RPMI7951 (cell line): Measurements from ENCODE around the gene NCBP3. TPM values are rescaled to one million over a fixed set of nuclear protein-coding genes. Genes with fewer than 3 reads are reported as not detected.

ENCODE experiments used
- DNase-seq: peaks from one replicate; pipeline ENCODE4 v3.0.0-alpha.2; 2012; ENCODE audit warnings: low read depth
- total RNA-seq: library from RNA; depleted of rRNA; stranded (reverse); fragments of >200 nt; shearing (Covaris generic); gene quantifications from 2 replicates; pipeline ENCODE4 v1.2.3, GENCODE V29; 2014; rRNA removed

NCBP3 gene, protein sequence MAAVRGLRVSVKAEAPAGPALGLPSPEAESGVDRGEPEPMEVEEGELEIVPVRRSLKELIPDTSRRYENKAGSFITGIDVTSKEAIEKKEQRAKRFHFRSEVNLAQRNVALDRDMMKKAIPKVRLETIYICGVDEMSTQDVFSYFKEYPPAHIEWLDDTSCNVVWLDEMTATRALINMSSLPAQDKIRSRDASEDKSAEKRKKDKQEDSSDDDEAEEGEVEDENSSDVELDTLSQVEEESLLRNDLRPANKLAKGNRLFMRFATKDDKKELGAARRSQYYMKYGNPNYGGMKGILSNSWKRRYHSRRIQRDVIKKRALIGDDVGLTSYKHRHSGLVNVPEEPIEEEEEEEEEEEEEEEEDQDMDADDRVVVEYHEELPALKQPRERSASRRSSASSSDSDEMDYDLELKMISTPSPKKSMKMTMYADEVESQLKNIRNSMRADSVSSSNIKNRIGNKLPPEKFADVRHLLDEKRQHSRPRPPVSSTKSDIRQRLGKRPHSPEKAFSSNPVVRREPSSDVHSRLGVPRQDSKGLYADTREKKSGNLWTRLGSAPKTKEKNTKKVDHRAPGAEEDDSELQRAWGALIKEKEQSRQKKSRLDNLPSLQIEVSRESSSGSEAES
- 7.9 and 9.7 TPM in 2 replicates for total RNA-seq

DNA sequence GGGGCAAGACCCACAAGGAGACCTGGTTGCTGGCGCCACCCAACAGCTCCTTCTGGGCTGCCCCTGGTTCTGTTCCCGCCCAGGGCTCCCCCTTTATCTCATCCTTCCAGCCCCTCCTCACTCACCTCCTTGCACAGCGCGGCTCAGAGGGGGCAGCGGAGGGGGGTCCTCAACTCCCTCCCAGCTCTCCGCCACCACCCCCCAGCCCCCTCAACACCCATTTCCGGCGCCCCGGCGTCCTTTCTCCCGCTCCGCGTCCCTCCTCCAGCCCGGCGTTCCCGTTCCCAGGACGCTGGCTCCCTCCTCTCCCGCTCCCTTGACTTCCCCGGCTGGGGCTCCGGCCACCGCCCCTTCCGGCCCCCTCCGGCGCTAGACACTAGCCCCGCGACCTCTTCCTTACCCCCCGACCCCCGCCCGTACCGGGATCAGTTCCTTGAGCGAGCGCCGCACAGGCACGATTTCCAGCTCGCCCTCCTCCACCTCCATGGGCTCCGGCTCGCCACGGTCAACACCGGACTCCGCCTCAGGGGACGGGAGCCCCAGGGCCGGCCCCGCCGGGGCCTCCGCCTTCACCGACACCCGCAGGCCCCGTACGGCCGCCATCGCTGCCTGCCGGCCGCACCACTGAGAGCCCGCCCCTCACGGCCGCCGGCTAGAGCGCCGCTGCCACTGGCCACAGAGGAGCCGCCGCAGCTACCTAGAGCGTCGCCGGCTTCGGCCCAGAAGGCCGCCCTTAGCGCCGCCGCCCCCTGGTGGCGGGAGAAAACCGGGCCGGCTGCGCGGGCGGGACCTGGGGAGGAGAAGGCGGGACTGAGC is at the start of gene NCBP3:
Gene NCBP3, minus strand, starts transcription at position 626 of the 816 bp plus-strand sequence. Its CDS starts 23 bp downstream, at position 603.
- DNase-seq = peak; percentile 86

DNA sequence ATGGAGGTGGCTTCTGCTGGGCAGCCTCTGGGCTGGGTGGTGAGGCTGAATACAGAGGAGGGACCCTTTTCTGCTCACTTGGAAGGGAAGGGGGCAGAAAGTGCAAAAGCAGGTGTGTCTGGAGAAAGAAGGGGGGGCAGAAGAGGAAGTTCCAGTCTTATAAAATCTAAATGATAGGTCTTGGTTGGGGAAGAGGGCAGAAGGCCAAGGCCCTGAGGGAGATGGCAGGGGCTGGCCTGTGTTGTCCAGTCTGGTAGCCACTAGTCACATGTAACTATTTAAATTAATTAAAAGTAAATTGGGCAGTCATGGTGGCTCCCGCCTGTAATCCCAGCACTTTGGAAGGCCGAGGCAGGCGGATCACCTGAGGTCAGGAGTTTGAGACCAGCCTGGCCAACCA is 49.3 kb upstream of the NCBP3 start:
- no peak for DNase-seq

DNA sequence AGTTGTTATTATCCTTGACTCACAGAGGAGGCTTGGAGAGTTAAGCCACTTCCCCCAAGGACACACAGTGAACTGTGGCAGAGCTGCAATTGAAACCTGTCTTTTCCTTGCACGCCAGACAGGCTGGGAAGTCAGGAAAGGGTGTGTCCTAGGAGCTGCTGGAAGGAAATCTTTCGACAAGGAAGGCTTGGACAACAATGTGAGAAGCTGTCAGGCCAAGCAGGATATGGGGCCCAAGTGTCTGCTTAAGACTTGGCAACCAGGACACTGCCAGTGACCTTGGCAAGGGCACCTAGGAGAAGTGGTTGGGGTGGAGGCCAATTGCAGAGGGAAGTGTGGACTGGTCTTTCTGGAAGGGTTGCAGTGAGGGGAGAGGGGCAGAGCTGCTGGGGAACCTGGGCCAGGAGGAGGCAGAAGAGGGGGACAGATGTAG is 48.9 kb upstream of the NCBP3 start:
- DNase-seq = peak; percentile 15

DNA sequence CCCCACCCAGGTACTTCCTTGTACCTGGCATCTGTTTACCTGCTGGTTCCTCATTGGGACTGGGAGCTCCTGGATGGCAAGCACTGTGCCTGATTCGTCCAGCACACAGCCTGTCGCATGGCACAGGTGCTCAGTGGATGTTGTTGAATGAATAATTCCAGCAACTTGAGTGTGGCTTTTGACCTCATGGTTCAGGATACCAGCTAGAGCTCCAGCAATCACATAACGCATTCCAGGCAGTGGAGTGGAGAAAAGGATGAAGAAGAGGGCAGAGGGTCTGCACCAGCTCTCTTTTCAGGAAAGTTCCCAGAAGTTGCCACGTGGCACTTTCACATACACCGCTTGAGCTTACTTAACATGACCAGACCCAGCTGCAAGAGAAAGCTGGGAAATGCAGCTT is 48.1 kb upstream of the NCBP3 start:
- no peak for DNase-seq

DNA sequence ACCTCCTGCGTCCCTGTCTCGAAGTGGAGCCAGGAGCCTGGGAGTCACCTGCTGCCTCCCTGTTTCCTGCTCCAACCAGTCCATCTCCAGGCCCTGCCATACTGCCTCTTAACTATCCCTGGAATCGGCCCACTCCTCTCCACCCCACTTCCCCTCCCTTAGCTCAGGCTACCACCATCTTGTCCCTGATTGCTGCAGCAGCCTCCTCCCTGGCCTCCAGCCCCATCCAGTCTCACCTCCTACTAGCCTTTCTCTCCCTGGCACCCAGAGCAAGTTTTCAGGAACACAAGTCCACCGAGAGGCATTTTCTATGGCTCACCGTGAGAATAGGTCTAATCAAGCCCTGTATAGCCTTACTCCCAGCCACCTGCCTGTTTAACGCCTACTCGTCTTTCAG is 47.7 kb upstream of the NCBP3 start:
- no peak for DNase-seq

DNA sequence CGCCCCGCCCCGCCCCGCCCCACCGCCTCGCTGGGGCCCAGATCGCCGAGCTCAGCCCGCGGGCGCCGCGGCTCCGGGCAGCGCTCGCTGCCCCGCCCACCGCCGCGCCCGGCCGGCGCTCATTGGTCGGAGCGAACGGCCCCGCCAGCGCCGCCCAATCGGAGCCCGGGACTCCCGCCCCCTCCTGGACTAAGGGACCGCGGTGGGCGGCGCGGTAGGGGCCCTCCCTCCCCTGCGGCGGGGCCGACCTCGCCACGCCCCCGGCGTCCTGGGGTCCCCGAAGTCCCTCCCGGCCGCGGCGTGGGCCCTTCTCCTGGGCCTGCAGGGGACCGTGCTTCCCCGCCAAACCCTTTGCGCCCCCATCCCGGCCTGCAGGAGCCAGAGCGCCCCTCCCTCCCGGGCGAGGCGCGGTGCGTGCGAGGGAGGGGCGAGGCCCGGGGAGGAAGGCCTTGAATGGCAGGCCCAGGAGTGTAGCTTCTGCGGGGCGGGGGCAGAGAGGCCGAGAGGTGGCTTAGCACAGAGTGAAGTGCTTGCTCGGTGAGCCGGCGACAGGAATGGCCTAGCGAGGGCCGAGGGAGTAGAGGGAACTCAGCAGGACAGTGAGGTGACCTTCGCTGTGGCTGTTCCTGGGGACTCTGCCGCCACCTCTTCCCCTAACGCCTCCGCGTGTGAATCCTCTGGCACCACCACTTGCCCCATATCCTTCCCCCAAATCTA is 47.1 kb upstream of the NCBP3 start, which contains the start of gene CAMKK1:
Gene CAMKK1, minus strand, starts transcription at position 51 of the 717 bp plus-strand sequence. CDS start 7,366 bp downstream, outside the sequence.
- peak; percentile 79 for DNase-seq

DNA sequence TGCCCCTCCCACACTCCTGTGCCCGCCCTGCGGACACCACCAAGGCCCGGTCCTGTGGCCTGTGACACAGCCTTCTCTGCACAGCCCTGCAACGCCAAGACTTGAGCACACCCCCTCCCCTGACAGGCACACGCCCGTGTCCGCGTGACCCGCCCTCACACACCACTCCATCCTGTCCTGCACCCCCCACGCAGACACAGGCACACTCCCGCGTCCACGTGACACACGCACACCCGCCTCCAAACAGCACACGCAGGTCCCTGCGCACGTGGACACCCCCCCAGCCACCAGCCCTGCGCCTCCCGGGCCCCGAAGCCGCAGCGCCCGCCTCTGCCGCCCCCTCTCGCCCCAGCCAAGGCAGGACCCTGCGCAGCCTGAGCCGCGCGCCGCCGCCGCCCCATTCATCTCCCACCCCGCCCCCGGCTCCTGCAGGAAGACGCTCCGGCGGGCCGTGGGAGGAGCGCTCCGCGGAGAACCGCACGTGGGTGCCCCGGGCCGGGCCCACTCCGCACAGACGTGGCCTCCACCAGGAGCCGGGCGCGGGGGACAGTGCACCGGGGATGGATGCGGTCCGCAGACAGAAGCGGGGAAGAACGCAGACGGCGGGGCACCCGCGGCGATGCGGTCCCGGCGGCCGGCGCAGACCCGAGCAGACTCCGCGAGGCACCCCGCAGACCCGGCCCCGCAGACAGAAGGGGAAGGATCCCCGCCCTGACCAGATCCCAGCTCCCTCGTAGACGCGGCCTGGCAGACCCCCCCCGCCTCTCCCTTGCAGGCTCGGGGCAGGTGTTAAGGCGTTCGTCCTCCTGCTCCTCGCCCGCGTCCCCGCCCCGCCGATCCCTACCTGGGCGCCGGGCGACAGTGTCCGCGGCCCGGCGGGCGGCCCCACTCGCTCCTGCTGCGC is 46.3 kb upstream of the NCBP3 start:
- peak; percentile 74 for DNase-seq

DNA sequence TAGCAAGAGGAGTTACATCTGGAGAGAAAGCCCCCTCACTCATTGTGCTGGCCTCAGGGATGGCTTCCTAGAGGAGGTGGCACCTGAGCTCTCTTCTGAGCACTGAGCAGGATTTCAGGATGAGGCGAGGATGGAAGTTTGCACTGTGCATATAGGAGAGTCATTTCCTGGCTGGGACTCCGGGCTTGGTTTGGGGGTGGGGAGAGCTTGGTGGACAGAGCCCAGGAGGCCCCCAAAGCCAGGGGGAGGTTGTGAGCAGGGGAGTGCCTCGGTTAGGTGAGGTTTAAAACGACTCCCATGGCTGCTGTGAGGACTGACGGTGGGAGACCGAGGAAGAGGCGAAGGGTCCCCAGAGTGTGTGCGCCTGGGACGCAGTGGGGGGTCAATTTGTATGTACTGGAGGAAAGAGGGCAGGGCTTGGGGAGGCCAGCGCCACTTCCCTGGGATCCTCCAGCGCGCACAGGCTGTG is 45.6 kb upstream of the NCBP3 start:
- DNase-seq = no peak

DNA sequence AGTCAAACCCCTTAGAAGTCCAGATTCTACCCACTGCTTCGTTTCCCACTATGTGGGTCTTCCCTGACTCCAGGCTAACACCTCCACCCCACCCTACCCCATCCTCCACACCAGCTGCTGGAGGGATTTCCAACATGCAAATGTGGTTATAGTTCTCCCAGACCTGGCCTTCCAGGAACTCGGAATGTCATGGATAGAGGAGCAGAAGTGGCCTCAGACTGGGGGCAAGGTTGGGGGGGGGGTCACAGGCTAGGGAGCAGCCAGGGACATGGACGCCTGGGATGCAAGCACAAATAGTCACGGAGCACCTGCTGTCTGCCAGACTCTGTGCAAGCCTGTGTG is 44.8 kb upstream of the NCBP3 start:
- DNase-seq = no peak

DNA sequence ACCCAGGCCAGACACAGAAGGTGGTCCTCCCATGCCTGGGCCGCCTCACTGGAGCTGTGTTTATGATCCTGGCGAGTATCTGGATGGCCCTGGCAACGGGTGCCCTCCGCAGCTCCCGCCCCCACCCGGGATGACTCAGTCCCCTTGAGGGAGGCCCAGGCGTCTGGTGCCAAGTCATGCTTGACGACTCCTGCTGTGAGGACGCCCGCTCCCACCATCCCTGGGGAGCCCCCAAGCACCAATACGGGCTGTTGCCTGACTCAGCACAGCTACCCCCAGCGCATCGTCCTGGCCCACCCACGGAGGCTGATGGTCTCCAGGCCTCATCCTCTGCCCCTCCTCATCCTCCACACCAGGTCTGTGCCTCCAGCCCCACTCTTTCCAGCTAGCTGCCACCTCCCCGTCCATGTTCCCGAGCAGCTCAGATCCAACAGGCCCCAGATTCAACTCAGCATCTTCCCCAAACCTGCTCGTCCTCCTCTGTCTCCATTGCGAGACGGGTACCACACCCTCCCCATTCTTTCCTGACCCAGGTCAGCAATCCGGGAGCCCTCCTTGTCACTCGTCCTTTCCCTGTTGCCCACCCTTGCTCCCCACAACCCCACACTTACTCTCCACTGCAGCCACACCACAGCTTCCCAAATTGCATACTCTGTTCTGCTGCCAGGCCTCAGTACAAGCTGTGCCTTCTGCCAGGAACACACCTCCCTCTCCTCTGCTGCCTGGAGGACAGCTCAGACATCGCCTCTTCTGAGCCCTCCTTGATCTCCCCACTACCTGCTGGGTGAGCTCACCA is 44.2 kb upstream of the NCBP3 start:
- peak; percentile 85 for DNase-seq

DNA sequence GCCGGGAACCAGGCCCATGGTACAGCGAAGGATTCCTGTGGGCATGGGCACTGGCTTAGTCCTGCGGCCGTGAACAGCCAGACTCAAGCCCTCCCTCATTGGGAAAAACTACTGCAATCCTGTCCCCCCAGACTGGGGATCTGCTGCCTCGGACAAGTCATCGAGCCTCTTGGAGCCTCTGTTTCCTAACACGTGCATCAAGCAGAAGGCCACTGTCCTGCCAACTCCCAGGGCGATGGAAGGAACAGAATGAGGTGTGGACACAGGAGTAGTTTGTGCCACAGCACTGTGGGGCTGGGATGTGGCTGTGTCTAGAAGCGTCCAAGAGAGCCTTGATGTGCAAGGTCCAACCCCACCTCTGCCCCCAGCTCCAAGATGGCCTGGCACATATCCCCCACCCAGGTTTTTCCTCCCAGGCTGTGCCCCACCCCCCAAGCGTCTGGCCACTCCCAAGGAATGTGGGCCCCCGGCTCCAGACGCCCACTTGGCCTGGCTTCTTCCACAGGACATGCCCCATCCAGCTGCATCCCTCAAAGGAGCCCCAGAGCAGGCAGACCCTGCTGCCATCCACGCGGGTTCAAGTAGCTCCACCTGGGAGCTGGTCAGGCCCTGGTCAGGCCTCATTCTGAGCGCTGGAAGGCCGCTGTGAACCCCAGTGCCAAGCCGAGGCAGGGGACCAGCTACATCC is 43.4 kb upstream of the NCBP3 start:
- no peak for DNase-seq

DNA sequence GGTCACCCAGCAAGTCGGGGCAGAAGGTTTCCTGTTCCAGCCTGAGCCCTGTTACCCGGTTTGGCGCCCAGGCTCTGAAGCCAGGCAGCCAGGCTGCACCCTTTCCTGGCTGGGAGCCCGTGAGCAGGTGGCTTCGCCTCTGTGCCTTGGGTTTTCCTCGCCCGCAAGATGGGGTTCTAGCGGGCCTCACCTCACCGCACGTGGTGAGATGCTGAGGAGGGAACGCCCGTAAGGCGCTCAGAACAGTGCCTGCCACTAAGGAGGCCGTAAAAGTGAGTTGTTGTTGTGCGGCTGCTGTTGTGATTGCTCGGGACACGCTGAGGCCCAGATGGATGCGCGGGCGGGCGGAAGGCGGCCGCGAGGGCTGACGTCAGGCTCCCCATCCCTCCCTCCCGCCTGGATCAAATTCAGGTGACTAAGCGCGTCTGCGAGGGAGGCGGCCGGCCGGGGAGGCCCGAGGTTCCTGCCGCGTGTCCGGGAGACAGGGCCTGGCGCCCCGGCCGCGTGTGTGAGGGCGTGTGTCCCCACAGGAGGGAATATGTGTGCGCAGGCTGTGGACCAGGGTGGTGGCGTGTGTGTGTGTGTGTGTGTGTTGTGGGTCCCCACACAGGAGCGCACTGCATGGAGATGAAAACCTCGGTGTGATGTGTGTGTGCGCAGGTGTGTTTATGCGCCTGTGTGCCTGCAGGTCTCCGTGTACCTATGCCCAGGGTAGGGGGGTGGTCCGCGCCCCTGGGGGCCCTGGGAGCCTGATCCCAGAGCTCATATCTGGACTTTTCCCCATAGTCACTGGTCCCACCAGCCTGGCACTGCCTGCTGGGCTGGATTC is 42.5 kb upstream of the NCBP3 start:
- no peak for DNase-seq

DNA sequence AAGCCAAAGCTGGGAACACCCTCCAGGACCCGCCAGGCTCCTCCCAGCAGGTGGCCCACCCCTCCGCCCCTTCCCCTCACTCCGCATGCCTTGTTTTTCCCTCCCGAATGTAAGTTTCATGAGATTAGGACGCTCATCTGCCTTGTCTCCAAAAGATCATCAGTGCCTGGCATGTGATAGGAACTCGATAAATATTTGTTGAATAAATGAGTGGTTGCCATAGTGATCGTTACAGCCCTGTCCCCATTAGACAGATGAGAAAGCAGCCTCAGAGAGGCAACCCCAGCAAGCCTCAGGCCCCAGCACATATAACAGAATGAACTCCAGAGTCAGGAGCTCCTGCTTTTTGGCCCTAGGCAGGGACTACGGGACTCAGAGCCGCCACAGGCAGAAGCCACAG is 41.8 kb upstream of the NCBP3 start:
- no peak for DNase-seq

DNA sequence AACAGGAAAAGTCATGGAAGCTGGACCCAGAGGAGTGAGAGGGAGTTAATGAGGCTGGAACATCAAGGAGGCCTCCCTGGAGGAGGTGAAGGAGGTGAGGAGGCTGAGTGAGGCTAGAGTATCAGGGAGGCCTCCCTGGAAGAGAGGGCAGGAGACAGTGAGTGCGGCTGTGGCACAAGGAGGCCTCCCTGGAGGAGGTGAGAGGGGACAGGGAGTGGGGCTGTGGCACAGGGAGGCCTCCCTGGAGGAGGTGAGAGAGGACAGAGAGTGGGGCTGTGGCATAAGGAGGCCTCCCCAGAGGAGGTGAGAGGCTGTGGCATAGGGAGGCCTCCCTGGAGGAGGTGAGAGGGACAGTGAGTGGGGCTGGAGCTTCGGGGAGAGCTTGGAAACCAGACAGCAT is 41.3 kb upstream of the NCBP3 start:
- DNase-seq = no peak

DNA sequence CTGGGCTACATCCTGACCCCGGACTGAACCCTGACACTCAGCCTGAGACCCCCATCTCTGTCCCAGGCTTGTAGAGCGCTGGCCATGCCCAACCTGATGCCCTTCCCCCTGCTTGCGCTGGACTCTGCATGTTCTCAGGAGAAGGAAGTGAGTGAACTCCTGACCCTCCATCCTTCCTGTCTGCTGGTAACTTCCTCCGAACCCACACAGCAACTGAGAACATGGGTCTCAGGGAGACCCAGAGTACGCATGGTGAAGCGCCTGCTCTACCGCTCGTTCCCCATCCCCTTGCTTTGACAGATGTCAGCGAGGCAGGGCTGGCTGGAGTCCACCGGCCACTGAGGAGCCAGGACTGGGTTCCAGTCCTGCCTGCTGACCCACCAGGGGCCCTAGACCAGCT is 40.7 kb upstream of the NCBP3 start:
- DNase-seq = no peak

DNA sequence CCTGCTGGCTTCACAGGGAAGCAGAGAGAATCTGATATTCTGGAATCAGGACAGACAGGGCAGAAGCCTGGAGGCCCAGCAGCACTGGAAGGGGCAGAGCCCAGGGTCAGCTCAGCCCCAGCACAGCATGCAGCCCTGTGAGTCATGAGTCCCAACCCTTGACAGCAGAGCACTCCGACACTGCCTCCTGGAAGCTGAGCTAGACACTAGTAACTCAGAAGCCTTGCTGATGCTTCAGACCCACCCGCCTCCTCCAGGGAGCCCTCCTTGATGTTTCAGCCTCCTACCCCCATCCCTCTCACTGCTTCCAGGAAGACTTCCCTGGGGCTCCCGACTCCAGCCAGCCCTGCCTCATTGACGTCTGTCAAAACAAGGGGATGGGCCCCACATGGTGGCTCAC is 39.9 kb upstream of the NCBP3 start:
- DNase-seq = peak; percentile 42

DNA sequence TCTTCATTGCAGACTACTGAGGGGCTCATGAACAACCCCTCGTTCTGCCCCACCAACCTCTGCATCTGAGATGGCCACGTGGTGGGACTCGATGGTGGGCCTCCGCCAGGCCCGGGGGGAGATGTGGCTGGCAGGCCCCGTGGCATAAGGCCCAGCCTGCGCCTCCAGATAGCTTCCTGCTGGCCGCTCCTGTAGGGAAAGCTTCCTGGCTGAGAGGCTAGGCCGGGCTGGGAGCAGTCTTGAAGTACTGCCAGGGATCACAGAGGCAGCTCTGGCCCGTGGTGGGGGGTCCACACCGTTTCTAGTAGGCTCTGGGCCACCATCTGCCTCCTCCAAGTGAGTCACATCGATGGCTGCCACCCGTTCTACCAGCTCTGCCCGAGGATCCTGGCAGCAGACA is 39.2 kb upstream of the NCBP3 start:
- no peak for DNase-seq

DNA sequence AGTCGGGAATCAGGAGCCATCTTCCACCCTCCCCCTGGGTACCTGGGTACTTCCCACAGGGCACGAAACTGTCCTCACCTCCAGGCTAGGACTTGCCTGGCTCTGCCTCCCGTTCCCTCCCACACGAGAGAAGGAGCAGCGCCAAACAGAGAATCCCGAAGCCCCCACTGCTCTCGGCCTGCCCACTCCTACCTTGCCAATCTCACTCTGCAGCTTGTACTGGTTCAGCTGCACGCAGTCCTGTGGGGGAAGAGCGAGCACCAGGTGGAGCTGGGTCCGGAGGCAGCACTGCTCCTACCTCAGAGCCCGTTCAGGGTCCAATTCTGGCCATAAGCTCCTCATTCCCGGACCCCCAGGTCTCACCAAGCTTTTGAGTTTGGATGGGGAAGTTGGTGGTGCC is 38.1 kb upstream of the NCBP3 start:
- DNase-seq = no peak
